Activated T-helper 1 cell treated with anti-CD3 and anti-CD28 coated beads, Interleukin-12 subunit alpha, Interleukin-12 subunit beta, Interleukin-2, Interleukin-4 antibody, amounts not matched to agents 30 ng/mL and 10 ng/mL and 1 ng/mL, durations not matched to agents 14 hours and 24 hours and 36 hours (primary cell): Measurements from ENCODE around the gene AOC2. TPM values are rescaled to one million over a fixed set of nuclear protein-coding genes. Genes with fewer than 3 reads are reported as not detected.

Experiments used
- total RNA-seq: library from RNA; stranded (reverse); gene quantifications from 2 replicates; pipeline ENCODE4 v1.2.3, GENCODE V29; 2022

The AOC2 gene
- total RNA-seq, 1 donor from 2014 or later = 4.0 TPM

Other genes with a start within 250 kb of the AOC2 start
- 41.1 and 43.4 TPM in 2 replicates for gene RETREG3, start 235.2 kb upstream of the AOC2 start, total RNA-seq
- gene TUBG1, start 234.9 kb upstream of the AOC2 start, total RNA-seq = 90.0 and 95.2 TPM in 2 replicates
- gene TUBG2, start 185.3 kb upstream of the AOC2 start, total RNA-seq = 9.1 and 11.6 TPM in 2 replicates
- gene PLEKHH3, start 167.6 kb upstream of the AOC2 start, total RNA-seq = 0.52 and 0.76 TPM in 2 replicates
- gene CCR10, start 162.7 kb upstream of the AOC2 start, total RNA-seq = 0.15 and 0.21 TPM in 2 replicates
- gene CNTNAP1, start 162.0 kb upstream of the AOC2 start, total RNA-seq = 1.8 and 2.2 TPM in 2 replicates
- gene EZH1, start 99.5 kb upstream of the AOC2 start, total RNA-seq = 35.6 and 40.0 TPM in 2 replicates
- gene RAMP2, start 83.4 kb upstream of the AOC2 start, total RNA-seq = not detected in 2 replicates
- gene VPS25, start 71.1 kb upstream of the AOC2 start, total RNA-seq = 93.6 and 97.0 TPM in 2 replicates
- gene WNK4, start 64.0 kb upstream of the AOC2 start, total RNA-seq = 0.12 and 0.29 TPM in 2 replicates
- 53.5 and 59.3 TPM in 2 replicates for gene COA3, start 45.9 kb upstream of the AOC2 start, total RNA-seq
- gene CNTD1, start 45.7 kb upstream of the AOC2 start, total RNA-seq = not detected in 2 replicates
- 100 and 110 TPM in 2 replicates for gene BECN1, start 20.3 kb upstream of the AOC2 start, total RNA-seq
- gene PSME3, start 11.2 kb upstream of the AOC2 start, total RNA-seq = 217 and 220 TPM in 2 replicates
- 1.9 and 3.7 TPM in 2 replicates for gene AOC3, start 6.6 kb downstream of the AOC2 start, total RNA-seq
- not detected in 2 replicates for gene G6PC1, start 56.2 kb downstream of the AOC2 start, total RNA-seq
- 78.2 and 85.5 TPM in 2 replicates for gene AARSD1, start 119.9 kb downstream of the AOC2 start, total RNA-seq
- gene PTGES3L, start 135.5 kb downstream of the AOC2 start, total RNA-seq = 1.0 and 1.6 TPM in 2 replicates
- 16.9 and 18.8 TPM in 2 replicates for gene RUNDC1, start 136.0 kb downstream of the AOC2 start, total RNA-seq
- 1,049 and 1,126 TPM in 2 replicates for gene RPL27, start 153.8 kb downstream of the AOC2 start, total RNA-seq
- gene IFI35, start 162.2 kb downstream of the AOC2 start, total RNA-seq = 65.8 and 67.0 TPM in 2 replicates
- gene VAT1, start 177.8 kb downstream of the AOC2 start, total RNA-seq = 17.3 TPM in 2 replicates
- gene RND2, start 180.7 kb downstream of the AOC2 start, total RNA-seq = 0.07 TPM in 1 of 2 replicates, not detected in the other